GM18499 (cell line): Measurements from ENCODE around the gene CAPZA1.
A peak's percentile ranks its signal among the peaks of the same experiment; 100 is the strongest.
"Not testable (repeated sequence)": the region's sequence is repeated elsewhere in the genome, so short reads cannot be mapped to it uniquely, and the experiment has no call there.

Experiments
- ATAC-seq: cut with Tn5 transposase; IDR thresholded peaks from one replicate; pipeline ENCODE4 v1.9.1; 2021; ENCODE audit warnings: moderate number of reproducible peaks; ENCODE audit not compliant: insufficient read depth, unreplicated experiment

CAPZA1 gene

DNA sequence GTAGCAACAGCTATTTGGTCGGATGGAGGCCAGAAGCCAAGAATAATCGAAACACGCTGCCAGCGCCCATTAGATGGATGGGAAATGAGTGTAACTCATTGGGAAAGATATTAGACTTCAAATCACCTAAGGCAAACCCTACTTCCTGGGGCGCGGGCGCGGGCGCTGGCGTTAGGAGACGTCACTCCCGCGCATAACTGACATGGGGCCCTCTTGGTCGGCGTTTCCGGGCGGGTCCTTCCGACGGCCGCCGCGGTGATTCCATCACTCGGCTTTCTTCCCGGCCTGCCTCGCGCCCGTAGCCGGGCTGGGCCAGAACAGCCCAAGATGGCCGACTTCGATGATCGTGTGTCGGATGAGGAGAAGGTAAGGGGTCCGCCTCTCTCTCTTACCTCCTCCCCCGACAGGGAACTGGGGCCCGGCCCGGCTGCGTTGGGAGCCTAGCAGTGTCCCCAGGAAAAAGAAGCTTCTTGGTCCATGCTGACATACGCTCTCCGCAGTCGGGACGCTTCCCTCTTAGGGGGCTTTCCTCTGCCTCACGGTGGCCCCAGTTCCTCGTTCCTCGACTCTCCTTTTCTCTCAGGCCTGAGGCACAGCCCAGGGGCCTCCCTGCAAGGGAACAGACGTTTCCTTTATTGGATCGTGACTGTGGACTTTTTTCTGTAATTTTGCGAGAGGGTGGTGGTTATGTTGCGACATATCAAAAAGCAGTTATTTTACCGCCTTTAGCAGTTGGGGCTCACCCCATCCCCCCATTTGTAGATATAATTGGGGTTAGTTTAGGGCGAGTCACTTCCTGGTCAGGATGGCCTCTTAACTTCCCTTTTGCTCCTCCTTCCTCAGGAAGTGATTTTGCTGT lies at the start of gene CAPZA1:
TSS of gene CAPZA1 (plus strand) at position 315 of the 859 bp plus-strand sequence. CDS start at position 328, 13 bp downstream.
- peak; percentile 51 for ATAC-seq

- no peak for ATAC-seq
Observed at GRCh38 chr1:112575154-112575804, 44.4 kb upstream of the CAPZA1 start.

DNA sequence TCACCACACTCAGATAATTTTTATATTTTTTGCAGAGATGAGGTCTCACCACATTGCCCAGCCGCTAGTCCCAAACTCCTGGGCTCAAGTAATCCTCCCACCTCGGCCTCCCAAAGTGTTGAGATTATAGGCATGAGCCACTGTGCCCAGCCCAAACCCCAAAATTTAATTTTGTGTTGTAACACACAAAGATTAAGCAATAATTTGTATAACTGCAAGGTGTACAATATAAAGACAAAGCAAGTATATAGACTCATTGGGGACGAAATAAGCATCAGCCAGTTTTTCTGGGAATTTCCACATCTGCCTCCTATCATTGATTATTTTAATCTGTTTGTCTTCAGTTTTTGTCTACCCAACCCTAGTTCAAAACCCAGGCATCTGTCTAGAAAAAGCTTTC lies 43.4 kb upstream of the CAPZA1 start:
- no peak for ATAC-seq

GRCh38 chr1:112579801-112580510 lies 39.7 kb upstream of the CAPZA1 start:
- no peak for ATAC-seq

GRCh38 chr1:112581586-112582192 lies 37.9 kb upstream of the CAPZA1 start:
- ATAC-seq, result no peak

DNA sequence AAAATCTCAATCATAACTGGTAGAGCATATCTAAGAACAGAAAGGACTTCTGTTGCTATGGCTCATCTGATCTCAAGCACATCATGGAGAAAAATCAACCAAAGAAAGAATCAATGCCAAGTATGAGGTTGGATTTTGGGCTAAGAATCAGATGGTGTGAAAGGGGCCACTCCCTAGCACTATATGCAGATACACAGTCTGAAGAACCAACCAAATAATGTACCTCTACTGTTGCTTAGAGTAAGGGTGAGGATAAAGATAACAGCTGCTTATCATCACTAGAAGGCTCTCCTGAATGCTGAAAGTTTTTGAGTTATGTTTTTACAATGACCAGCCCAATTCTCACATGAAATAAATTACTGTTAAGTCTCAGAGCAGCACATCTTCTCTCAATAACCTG lies 36.3 kb upstream of the CAPZA1 start:
- no peak for ATAC-seq

GRCh38 chr1:112589766-112590165 lies 29.9 kb upstream of the CAPZA1 start:
- no peak for ATAC-seq

DNA sequence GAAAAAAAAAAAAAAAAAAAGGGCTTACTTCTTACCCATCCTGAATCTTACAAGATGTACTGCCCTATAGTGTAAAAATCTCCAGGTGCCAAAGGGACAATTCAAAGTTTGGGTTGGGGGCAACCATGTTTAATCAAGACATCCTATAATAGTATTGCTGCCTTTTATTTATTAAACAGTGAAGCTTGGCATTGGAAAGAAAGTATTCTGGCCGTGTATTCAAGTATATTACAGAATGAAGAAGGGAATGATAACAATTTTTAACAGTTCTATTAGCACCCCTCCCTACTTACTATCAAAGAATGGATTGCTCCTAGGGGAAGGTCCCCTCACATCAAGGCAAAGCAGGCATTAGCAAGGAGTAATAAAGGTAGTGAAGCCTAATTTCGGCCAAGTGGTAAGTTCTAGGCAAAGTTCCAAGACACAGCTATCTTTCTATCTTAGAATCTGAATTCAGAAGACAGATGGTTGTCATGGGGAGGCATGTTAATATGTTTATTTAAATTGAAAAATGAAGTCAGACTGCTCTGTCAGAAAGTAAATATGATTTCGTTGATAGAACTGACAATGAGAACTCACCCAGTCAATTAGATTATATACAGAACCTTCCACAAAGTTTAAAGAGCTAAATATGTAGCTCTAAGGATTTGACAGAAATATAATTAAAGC lies 25.3 kb upstream of the CAPZA1 start:
- ATAC-seq, result no peak

DNA sequence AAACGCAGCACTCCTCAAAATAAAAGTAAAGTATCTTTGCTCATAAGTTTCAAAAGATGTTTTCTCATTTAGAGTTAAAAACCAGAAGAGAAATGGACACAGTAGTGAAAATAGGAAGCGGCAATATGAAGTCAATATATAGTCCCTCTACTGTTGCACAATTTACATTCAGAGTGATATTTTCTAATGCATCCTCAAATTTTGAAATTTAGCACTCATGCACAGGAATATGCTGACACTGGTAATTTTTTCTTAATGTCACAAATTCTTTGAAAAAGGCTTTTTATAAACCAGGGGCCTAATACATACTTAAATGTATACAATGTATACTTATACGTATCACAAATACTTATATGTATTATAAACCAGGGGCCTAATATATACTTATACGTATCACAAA lies 20.2 kb upstream of the CAPZA1 start:
- no peak for ATAC-seq

DNA sequence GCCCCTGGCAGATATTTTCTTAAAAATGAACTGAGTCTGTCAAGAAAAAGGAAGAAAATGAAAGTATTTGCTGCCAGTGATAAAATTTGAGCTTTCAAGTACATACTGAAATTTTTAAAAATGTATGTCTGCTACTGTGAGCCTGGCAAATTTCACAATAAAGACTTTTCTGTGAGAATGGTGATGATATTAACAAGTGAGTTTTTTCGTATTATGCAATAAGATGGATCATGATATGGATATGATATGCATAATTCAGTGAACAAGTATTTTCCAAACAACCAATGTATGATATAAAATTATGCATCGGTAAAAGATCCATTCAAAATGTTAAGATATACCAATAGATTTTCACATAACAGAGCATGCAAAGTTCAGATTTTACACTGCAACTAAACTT lies 16.6 kb upstream of the CAPZA1 start:
- ATAC-seq, result no peak

DNA sequence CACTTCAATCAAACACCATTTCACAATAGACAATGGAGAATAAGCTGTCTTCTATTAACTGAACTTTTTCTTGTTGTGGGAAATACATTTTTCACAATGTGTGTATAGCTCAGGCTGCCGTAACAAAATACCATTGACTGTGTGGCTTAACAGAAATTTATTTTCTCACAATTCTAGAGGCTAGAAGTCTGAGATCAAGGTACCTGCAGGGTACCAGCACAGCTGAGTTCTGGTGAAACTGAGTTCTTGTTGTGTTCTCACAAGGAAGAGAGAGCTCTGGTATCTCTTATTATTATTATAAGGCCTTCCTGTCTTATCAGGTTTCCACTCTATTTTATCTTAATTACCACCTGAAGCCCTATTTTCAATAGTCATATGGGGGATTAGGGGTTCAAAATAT lies 16.1 kb upstream of the CAPZA1 start:
- no peak for ATAC-seq

GRCh38 chr1:112605633-112606327 lies 13.9 kb upstream of the CAPZA1 start:
- ATAC-seq, result no peak

DNA sequence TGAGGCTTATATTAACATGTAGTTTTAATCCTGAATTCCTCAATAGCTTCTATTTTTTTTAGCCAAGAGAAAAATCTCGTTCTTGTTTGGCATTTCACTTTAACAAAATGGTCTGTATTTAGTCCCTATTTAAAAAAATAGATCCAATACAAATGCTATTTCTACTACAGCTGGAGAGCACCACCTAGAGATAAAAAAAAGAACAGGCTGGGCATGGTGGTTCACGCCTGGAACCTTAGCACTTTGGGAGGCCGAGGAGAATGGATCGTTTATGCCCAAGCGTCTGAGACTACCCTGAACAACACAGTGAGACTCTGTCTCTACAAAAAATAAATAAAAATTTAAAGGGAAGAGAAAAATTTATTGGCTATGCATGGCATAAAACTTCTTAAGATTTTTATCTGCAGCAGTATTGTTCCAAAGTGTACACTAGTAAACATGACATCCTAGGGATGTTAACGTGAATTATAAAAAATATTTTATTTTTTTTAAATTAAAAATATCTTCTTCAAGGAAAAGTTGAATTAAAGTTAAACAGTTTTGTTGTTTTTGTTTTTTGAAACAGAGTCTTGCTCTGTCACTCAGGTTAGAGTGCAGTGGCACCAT lies 5.1 kb upstream of the CAPZA1 start:
- no peak for ATAC-seq

DNA sequence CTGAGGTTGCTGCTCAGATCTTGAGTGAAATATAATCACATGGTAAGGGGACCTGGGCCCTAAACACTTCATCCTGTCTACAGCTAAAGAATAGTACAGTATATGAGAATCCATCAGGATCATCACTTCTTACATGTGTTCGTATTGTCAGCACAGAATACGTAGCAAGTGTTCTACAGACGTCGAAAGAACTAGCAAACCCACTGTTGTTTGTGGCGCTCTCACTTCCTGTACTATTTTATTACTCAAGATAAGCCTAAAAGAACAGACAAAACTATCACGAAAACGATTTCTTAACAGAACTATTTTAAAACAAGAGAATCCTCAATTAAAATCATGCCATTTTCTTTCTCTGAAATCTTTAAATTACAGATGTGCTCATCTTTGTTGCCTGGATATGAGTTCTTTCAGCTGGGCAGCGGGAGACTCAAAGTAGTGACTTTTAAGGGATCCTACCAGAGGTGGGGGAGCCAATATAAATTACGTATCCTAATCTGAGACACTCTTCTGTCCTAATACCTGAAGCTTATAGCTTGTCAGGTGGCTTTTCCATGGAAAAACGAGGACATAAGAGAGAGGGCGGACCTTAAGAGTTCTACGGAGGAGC lies 1.4 kb upstream of the CAPZA1 start:
- no peak for ATAC-seq

DNA sequence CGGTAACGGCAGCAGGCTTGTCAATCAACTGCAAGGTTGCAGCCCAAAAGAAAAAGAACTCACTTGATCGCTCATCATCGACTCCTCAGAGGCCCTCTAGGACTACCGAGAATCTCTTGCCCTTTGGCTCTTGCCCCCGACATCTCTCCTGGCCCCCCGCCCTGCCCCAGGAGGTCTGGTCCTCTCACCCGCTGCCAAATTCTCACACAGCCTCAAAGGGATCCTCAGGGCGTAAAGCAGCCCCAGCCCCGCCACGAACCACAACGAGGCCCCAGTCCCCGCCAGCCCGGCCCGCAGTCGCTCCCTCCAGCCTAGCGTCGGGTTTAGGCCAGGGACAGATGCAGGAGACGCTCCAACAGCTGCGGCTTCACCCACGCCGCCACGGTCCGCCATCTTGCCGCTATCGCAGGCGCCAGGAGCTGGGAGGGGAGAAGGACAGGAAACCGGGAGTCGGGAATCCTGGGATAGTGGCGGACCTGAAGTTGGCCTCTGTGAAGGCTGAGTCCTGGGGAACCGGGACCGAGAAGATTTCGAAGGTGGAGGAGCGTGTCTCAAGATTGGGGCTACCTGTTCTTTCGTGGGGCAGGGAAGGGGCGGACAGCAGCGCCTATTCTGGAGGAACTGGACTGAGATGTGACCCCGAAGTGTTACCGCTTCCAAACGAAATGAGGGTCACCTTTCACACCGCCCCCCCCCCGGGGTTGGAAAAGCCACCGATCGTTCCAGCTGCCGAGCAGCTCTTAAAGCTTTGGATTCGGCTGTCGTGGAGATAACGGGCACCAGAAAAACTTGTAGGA lies 713 bp upstream of the CAPZA1 start, which contains the start of gene ST7L:
TSS of gene ST7L (minus strand) at position 421 of the 797 bp plus-strand sequence. CDS start at position 393, 28 bp downstream.
- ATAC-seq, result no peak

DNA sequence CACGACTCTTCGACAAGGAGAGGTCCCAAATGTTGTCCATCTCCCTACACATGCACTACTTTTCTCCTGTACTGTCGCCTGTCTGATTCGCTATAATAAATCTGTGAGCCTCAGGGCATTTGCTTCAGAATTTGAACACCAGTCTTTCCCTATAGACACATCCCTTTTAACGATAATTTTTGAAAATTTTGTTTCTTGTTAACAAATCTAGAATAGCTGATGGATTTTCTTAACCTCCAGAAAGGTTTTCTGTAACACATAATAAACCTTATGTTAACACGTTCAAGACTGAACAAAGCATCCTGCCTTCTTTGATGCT lies 704 bp downstream of the CAPZA1 start:
- no peak for ATAC-seq

DNA sequence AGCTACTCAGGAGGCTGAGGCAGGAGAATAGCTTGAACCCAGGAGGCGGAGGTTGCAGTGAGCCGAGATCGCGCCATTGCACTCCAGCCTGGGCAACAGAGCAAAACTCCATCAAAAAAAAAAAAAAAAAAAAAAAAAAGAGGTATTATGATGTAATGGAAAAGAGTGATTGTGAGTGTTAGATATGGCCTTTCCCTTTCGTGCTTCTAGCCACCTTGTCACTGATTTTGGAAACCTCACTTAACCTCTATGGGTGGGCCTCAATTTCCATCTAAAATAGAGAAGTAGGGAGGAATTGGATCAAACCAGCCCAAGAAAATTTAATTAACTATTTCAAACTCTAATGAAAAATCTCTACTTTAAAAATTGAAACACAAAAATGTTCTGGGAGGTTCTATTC lies 4.9 kb downstream of the CAPZA1 start:
- not testable (repeated sequence) for ATAC-seq

DNA sequence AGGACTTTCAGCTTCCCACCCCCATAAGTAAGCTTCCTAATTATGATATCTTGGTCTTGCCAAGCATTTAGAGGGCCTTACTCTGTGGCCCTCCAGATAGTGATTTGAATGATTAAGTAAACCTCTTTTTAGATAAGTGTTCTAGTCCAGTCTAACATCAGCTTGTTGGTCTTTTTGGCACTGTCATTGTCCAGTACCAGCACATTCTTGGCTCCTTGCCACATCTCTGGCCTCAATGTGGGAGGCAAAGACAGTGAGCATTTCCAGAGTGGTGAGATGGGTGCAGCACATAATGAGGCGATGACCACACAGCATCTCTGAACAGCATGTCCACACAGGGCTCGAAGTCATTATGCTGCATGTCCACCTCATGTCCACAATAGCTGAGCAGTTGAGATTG lies 6.1 kb downstream of the CAPZA1 start:
- ATAC-seq, result no peak
